ENCODE data around the gene TEAD1.
A peak's percentile ranks its signal among the peaks of the same experiment; 100 is the strongest.

The TEAD1 gene

DNA sequence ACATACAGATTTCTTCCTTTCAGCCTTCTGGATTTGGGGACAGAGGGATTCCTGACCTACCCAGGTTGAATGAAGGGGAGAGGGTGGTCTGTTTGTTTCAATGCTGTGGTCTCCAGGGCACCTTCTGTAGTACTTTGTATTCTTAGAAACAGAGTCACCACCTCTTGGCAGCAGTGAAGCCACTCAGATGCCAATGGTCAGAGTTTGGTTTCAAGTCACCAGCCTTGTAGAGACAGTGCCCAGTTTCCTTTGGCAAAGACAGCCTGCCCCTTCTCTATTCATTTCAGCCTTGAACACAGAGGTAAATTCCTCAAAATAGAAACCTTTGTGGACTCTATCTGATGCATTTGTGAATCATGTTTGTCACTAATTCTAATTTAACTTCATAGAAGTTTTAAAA lies 223.2 kb downstream of the TEAD1 start:
- no peak overlapping the region for H3K4me3 ChIP-seq (ENCODE audit: low read depth, low read length)
- DNase-seq (ENCODE audit: low read depth), result no peak
- TF ChIP-seq CTCF (IDR thresholded peaks at IDR 0.05; ENCODE audit: low read depth, low read length, missing control alignments), result no peak
- in situ Hi-C loops (cut with HindIII; ENCODE audit: low sequenced_read_pairs), result no loop called here

GRCh38 chr11:12897867-12898266 lies 223.6 kb downstream of the TEAD1 start:
- TF ChIP-seq CTCF (IDR thresholded peaks at IDR 0.05; ENCODE audit: low read depth, low read length, missing control alignments), result no peak
- no peak for DNase-seq (ENCODE audit: low read depth)
- in situ Hi-C loops (cut with HindIII; ENCODE audit: low sequenced_read_pairs), result no loop called here
- no peak overlapping the region for H3K4me3 ChIP-seq (ENCODE audit: low read depth, low read length)

- in situ Hi-C loops (cut with HindIII; ENCODE audit: low sequenced_read_pairs), result no loop called here
- TF ChIP-seq CTCF (IDR thresholded peaks at IDR 0.05; ENCODE audit: low read depth, low read length, missing control alignments), result no peak
- DNase-seq (ENCODE audit: low read depth), result peak; percentile 60
- H3K4me3 ChIP-seq (ENCODE audit: low read depth, low read length), result no peak overlapping the region
Measured at GRCh38 chr11:12900496-12900895, 226.3 kb downstream of the TEAD1 start.

GRCh38 chr11:12901272-12901671 lies 227.1 kb downstream of the TEAD1 start:
- TF ChIP-seq CTCF (IDR thresholded peaks at IDR 0.05; ENCODE audit: low read depth, low read length, missing control alignments), result no peak
- no peak for DNase-seq (ENCODE audit: low read depth)
- no peak overlapping the region for H3K4me3 ChIP-seq (ENCODE audit: low read depth, low read length)
- in situ Hi-C loops (cut with HindIII; ENCODE audit: low sequenced_read_pairs), result no loop called here

DNA sequence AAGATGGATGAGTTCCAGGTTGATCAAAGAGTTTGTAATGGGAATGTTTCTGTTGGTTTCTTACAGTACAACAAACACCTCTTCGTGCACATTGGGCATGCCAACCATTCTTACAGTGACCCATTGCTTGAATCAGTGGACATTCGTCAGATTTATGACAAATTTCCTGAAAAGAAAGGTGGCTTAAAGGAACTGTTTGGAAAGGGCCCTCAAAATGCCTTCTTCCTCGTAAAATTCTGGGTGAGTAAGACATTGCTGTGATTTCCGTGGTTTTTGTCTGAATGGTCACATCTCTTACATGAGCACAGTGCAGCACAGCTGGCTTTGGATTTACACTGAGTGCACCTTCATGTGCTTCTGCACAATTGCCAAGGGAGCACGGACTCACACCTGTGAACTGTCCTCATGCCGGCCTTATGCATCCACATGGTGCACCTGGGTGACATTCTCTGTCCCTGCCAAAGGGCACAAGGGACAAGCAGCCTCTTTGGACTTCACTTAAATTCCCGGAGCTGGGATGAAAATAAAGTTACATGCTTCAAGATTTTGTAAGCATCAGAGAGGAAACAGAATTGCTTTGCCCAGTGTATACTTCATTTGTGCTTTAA lies 227.8 kb downstream of the TEAD1 start:
- TF ChIP-seq CTCF (IDR thresholded peaks at IDR 0.05; ENCODE audit: low read depth, low read length, missing control alignments), result no peak
- DNase-seq (ENCODE audit: low read depth), result no peak
- H3K4me3 ChIP-seq (ENCODE audit: low read depth, low read length), result no peak overlapping the region
- in situ Hi-C loops (cut with HindIII; ENCODE audit: low sequenced_read_pairs), result no loop called here

GRCh38 chr11:12902791-12903486 lies 228.7 kb downstream of the TEAD1 start:
- DNase-seq (ENCODE audit: low read depth), result no peak
- H3K4me3 ChIP-seq (ENCODE audit: low read depth, low read length), result no peak overlapping the region
- in situ Hi-C loops (cut with HindIII; ENCODE audit: low sequenced_read_pairs), result no loop called here
- no peak for TF ChIP-seq CTCF (IDR thresholded peaks at IDR 0.05; ENCODE audit: low read depth, low read length, missing control alignments)

Data from astrocyte of the cerebellum (primary cell).